NCI-H510A treated with DMSO at 0.1 percent for 48 hours (cell line): ENCODE data around the gene TPTE.
"Not testable (repeated sequence)": the region's sequence is repeated elsewhere in the genome, so short reads cannot be mapped to it uniquely, and the experiment has no call there.

Experiments
- DNase-seq: peaks from one replicate; lab custom pipeline; 2025; lab: John Stamatoyannopoulos, UW

The TPTE gene

GRCh38 chr21:10521091-10521598 lies at the start of gene TPTE:
TSS of gene TPTE (plus strand) at chr21:10521583. CDS start at chr21:10538724, 17,141 bp downstream.
- DNase-seq = peak; percentile 92

GRCh38 chr21:10471999-10472398 lies 49.4 kb upstream of the TPTE start:
- DNase-seq = not testable (repeated sequence)

- DNase-seq = not testable (repeated sequence)
Observed at GRCh38 chr21:10477794-10478193, 43.6 kb upstream of the TPTE start.

GRCh38 chr21:10479875-10480274 lies 41.5 kb upstream of the TPTE start:
- DNase-seq = not testable (repeated sequence)

GRCh38 chr21:10484864-10485263 lies 36.5 kb upstream of the TPTE start:
- DNase-seq = not testable (repeated sequence)

DNA sequence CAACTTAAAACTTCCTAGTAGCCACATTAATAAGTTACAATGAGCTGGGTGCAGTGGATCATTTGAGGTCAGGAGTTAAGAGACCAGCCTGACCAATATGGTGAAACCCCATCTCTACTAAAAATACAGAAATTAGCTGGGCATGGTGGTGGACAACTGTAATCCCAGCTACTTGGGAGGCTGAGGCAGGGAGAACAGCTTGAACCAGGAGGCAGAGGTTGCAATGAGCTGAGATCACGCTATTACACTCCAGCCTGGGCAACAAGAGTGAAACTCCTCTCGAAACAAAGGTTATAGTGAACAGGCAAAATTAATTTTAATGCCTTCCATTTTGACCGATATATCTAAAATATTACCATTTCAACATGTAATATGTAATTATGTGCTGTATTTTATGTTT lies 30.9 kb upstream of the TPTE start:
- DNase-seq = not testable (repeated sequence)

DNA sequence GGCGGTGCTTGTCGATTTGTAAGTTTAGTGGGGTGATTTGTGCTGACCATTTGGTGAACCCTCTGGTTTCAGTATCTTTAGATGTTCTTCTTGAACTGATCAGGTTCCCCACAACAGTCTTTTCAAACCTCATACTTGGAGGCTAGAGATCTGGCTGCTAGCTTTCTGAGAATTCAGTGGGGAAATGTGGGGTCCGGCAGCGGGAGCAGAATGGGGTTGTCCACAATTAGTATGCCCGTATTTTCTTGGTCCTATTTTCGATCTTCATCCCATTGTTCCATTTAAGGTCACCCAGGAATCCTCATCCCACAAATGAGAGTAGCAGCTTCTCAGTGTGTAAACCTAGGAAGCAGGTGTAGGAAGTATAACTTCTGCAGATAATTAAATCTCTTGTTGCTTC lies 10.3 kb upstream of the TPTE start:
- DNase-seq = no peak

- not testable (repeated sequence) for DNase-seq
Observed at GRCh38 chr21:10516889-10517288, 4.5 kb upstream of the TPTE start.

GRCh38 chr21:10517904-10518303 lies 3.5 kb upstream of the TPTE start:
- not testable (repeated sequence) for DNase-seq

DNA sequence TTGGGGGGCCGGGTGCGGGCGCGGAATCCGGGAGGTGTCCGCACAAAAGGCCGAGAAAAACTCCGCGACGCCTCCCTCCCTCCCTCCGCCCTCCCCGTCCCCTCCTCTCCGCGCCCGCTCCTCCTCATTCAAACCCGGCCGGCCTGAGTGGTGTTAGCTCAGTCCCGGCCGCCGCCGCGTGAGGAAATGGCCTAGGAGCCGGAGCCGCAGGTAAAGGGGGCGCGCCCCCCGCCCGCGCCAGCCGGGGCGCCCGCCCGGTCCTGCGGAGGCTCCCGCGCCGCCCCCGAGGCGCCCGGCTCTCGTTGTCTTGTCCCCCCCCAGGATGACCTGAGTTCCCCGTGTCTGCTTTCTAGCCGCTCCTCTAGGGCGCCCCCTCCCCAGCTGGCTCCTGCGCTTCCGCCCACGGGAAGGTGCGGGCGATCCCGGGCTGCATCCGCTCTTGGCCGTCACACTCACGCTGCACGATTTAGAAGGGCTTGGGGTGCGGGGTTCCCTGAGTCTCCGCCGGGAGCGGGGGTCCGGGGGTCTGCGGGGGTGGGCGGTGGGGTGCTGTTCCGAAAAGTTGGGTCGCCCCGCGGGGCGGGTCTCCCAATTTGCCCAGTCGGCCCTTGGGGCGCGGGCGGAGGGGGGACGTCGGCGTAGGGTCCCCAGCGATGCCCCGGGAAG lies 585 bp downstream of the TPTE start:
- DNase-seq = peak; percentile 33

DNA sequence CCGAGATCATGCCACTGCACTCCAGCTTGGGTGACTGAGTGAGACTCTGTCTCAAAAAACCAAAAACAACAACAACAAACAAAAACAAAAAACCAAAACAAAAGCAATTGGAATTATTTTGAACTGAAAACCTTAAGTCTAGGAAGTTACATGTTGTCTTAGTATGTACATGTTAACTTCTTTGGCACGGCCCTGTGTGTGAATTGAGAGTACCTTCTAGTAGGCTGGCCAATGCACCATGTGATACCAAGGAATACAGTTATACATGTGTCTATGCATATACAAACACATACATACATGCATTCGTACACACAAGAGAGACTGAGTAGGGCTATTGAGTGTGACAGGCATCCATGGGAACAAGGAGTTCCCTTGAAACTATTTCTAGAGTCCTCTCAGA lies 18.6 kb downstream of the TPTE start:
- no peak for DNase-seq

- DNase-seq = not testable (repeated sequence)
Observed at GRCh38 chr21:10544376-10544775, 23.0 kb downstream of the TPTE start.

- DNase-seq = not testable (repeated sequence)
Observed at GRCh38 chr21:10547868-10548267, 26.5 kb downstream of the TPTE start.

- not testable (repeated sequence) for DNase-seq
Observed at GRCh38 chr21:10548331-10548954, 27.1 kb downstream of the TPTE start.

GRCh38 chr21:10570803-10571202 lies 49.4 kb downstream of the TPTE start:
- DNase-seq = not testable (repeated sequence)

- DNase-seq = not testable (repeated sequence)
Observed at GRCh38 chr21:10574531-10575310, 53.3 kb downstream of the TPTE start.

- no peak for DNase-seq
Observed at GRCh38 chr21:10575311-10575667, 53.9 kb downstream of the TPTE start.

DNA sequence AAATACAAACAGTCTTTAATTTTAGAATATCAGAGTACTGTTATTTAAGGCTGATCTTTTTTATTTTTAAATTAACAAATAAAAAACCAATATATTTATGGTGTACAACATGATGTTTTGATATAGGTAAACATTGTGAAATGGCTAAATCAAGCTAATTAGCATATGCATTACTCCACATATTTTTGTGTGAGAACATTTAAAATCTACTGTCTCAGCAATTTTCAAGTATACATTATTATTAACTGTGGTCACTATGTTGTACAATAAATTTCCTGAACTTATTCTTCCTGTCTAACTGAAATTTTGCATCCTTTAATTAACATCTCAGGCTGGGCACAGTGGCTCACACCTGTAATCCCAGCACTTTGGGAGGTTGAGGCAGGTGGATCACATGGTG lies 57.5 kb downstream of the TPTE start:
- DNase-seq = not testable (repeated sequence)

DNA sequence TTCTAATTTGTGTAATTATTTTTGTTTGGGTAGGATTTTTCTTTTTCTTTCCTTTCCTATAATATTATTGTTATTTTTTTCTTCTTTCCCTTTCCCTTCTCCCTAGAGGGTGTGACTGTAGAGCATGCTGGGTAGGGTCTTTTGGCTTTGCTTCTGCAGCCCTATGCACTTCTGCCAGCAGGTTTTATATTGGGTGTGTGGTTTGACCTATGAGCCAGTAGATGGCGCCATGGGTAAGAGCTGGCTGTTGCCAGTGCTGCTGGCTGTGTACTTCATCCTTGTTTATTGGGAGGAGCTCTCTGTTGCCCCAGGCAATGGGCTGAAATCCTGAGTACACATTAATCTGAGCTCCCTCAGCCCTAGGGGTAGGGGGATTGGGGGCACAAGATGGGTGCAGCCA lies 67.7 kb downstream of the TPTE start:
- not testable (repeated sequence) for DNase-seq

GRCh38 chr21:10607074-10607473 lies 85.7 kb downstream of the TPTE start:
- DNase-seq = not testable (repeated sequence)

GRCh38 chr21:10614285-10614684 lies 92.9 kb downstream of the TPTE start:
- not testable (repeated sequence) for DNase-seq

DNA sequence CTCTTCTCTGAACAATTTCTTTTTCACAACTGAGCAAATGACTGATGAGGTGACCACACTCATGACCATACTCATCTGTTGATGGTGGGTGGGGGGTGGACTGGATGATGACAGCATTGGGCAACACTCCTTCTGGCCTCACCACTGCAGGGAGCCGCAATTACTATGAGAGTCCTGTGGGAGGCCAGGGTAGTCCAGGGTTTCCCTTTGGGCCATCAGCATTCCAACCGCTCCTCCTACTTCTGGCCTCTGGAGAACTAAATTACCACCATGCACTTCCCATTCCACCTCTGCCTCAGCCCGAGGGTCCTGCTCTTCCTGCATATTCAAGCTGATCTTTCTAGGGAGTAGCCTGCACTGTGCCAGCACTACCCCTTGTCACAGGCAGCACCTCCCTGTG lies 94.7 kb downstream of the TPTE start:
- not testable (repeated sequence) for DNase-seq

DNA sequence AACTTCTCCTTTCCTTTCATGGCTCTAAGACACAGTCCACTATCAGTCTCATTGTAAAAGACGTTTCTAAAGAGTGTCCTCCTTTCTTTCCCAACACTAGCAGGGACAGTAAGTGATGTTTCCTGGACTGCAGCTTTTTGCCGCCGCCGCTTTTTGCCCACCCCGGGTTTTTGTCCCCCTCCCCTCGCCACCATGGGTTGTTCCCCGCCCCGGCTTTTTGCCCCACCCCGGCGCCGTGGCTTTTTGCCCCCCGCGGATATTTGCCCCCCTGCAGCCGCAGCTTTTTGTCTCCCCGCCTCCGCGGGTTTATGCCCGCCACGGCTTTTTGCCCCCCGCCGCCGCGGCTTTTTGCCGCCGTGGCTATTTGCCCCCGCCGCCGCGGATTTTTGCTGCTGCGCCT lies 95.2 kb downstream of the TPTE start:
- no peak for DNase-seq
